Measurements from ENCODE around the gene USP22. TPM values are rescaled to one million over a fixed set of nuclear protein-coding genes. Genes with fewer than 3 reads are reported as not detected.

USP22 gene
- total and polyA plus RNA-seq, 2 of the 8 experiments (the other 6 are each of a cell fraction or from before 2014, with no cell fraction given): 221 to 316 TPM

DNA sequence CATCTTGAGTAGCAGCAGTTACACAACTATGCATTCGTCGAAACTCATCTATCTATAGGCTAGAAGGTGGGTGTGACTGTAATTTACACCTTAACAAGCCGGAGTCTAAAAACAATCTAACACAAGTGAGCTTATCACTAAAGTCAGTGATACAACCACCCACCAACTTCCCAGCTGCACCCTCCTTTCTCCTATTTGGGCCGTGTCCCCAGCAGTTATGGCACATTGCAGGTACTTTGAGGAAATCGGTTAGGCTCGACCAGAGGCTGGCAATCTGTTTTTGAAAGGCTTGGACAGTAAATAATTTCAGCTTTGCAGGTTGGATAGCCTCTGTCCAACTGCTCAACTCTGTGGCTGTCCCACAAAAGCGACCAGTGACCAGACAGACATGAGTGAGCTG is 26.0 kb downstream of the USP22 start:
- peaks cover 78 to 99% (median 91%) of the 10 kb centered on the region in 4 experiments for H3K36me3 ChIP-seq (ENCODE audit: control insufficient read depth in 2 of 4, insufficient read depth in 4 of 4, low read length in 3 of 4)
- CTCF ChIA-PET (ENCODE audit: partially characterized antibody): interaction anchor here (1.0 to 1.8 kb wide), 2 partner anchors 11 to 23 kb away, joined by 3 to 8 read pairs; no protein-coding TSS in a partner anchor

More for the DNA sequence above, 26.0 kb downstream of the USP22 start:
- no peak overlapping the region for H2BK15ac ChIP-seq (ENCODE audit: low read length)
- no peak overlapping the region for H2AFZ ChIP-seq (ENCODE audit: low read length)
- no peak overlapping the region for H3K4me2 ChIP-seq (ENCODE audit: insufficient read depth in 1 of 2, low read depth in 2 of 2, low read length in 2 of 2)
- peaks cover 38% of the 10 kb centered on the region for H3K79me1 ChIP-seq (ENCODE audit: low read depth, low read length)
- no peak overlapping the region for H3K4me3 ChIP-seq (ENCODE audit: extremely low read depth in 1 of 4, insufficient read depth in 2 of 4, low read depth in 3 of 4, low read length in 4 of 4)
- no peak overlapping the region for H3K9ac ChIP-seq (replicated peaks in 1 of 4; ENCODE audit: extremely low read depth in 1 of 4, low read depth in 3 of 4, low read length in 3 of 4)
- H3K14ac ChIP-seq (ENCODE audit: insufficient read length): no peak overlapping the region
- H3K4me1 ChIP-seq (replicated peaks in 1 of 4; ENCODE audit: control insufficient read depth in 3 of 4, insufficient read depth in 4 of 4, low read length in 3 of 4): no peaks in the 10 kb centered on the region
- H2AK5ac ChIP-seq (ENCODE audit: low read depth, low read length): no peak overlapping the region
- H3K27ac ChIP-seq (ENCODE audit: low read depth, low read length): no peak overlapping the region
- 89% methylated on average over 7 of the region's 7 CpGs; no CpG with 5 or more reads in 1 of the 2 experiments for WGBS, 2 experiments (ENCODE audit: extremely low coverage in 1 of 2, insufficient coverage in 1 of 2, insufficient read length in 1 of 2, insufficient replicate concordance in 2 of 2, low coverage in 1 of 2, low lambda C conversion rate in 2 of 2, missing lambda C conversion rate in 1 of 2)
- H2BK120ac ChIP-seq (replicated peaks; ENCODE audit: low read depth, low read length): no peak overlapping the region
- H3K56ac ChIP-seq (replicated peaks; ENCODE audit: insufficient read length, low read depth, low read length): no peak overlapping the region
- H3K18ac ChIP-seq (ENCODE audit: extremely low read depth, low read length): no peak overlapping the region
- no peak overlapping the region for H2BK20ac ChIP-seq (ENCODE audit: low read length)
- DNase-seq (ENCODE audit: low read depth in 1 of 2, low spot score in 2 of 2) (no peak), FAIRE-seq (no peak)
- no peak overlapping the region for H2BK5ac ChIP-seq (ENCODE audit: low read depth, low read length)
- no peaks in the 10 kb centered on the region for H3K9me3 ChIP-seq (ENCODE audit: insufficient read depth in 2 of 2, low read depth in 1 of 2, low read length in 1 of 2)
- H4K91ac ChIP-seq (replicated peaks; ENCODE audit: insufficient read length, low read length): no peak overlapping the region
- H3K4ac ChIP-seq (replicated peaks; ENCODE audit: insufficient read length, low read depth, low read length): no peak overlapping the region
- H2BK12ac ChIP-seq (ENCODE audit: low read depth, low read length): no peak overlapping the region
- no peak overlapping the region for H4K8ac ChIP-seq (ENCODE audit: extremely low read depth, insufficient read depth, low read length)
- no peak overlapping the region for H4K5ac ChIP-seq (ENCODE audit: insufficient read length, low read depth, low read length)
- no peaks in the 10 kb centered on the region for H3K23me2 ChIP-seq (ENCODE audit: low read depth, low read length)
- H4K20me1 ChIP-seq (replicated peaks in 1 of 2; ENCODE audit: control insufficient read depth in 1 of 2, insufficient read depth in 2 of 2, low read length in 2 of 2): peaks cover 34 to 58% of the 10 kb centered on the region in 2 experiments
- POLR2A ChIA-PET (ENCODE audit: partially characterized antibody): interaction anchor here (0.7 to 1.7 kb wide), 6 partner anchors 10 to 241 kb away, joined by 3 to 4 read pairs (median 4); no protein-coding TSS in a partner anchor
- peaks cover 12 to 96% of the 10 kb centered on the region in 2 experiments for H3K79me2 ChIP-seq (ENCODE audit: control insufficient read depth in 1 of 2, insufficient read depth in 2 of 2, low read length in 2 of 2)
- no peak overlapping the region for H3K23ac ChIP-seq (ENCODE audit: insufficient read length)
- H3K27me3 ChIP-seq (replicated peaks in 1 of 4; ENCODE audit: control insufficient read depth in 3 of 4, extremely low read depth in 1 of 4, insufficient read depth in 3 of 4, low read length in 3 of 4): no peaks in the 10 kb centered on the region
- TF ChIP-seq, protein P1, sequence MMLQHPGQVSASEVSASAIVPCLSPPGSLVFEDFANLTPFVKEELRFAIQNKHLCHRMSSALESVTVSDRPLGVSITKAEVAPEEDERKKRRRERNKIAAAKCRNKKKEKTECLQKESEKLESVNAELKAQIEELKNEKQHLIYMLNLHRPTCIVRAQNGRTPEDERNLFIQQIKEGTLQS (IDR thresholded peaks at IDR 0.05; ENCODE audit: insufficient read depth, low read depth, low read length): no peak
- TF ChIP-seq JUN (IDR thresholded peaks at IDR 0.05; ENCODE audit: low read depth, low read length) (no peak), SP2 (IDR thresholded peaks at IDR 0.05; ENCODE audit: low read length) (no peak), SIRT6 (IDR thresholded peaks at IDR 0.05; ENCODE audit: low read length) (no peak), SRF (IDR thresholded peaks at IDR 0.05; ENCODE audit: low read depth, low read length) (no peak), POLR2A (IDR thresholded peaks at IDR 0.05; ENCODE audit: control extremely low read depth in 1 of 2, low read depth in 2 of 2, low read length in 2 of 2) (no peak), EGR1 (IDR thresholded peaks at IDR 0.05; ENCODE audit: borderline replicate concordance, low read depth, low read length) (no peak), TBP (IDR thresholded peaks at IDR 0.05; ENCODE audit: low read depth, low read length) (no peak), POLR2AphosphoS5 (IDR thresholded peaks at IDR 0.05; ENCODE audit: low read depth, low read length) (no peak), SP1 (IDR thresholded peaks at IDR 0.05; ENCODE audit: low read depth, low read length) (no peak), FOSL1 (IDR thresholded peaks at IDR 0.05; ENCODE audit: insufficient read depth, low read depth, low read length) (no peak), RFX5 (IDR thresholded peaks at IDR 0.05; ENCODE audit: borderline replicate concordance, low read depth, low read length) (no peak), KDM4A (IDR thresholded peaks at IDR 0.05; ENCODE audit: low read depth, low read length, severe bottlenecking) (no peak)

Data from H1 (cell line).